Raji (cell line): ENCODE results near the gene KRTAP4-3.
"Not testable (repeated sequence)": the region's sequence is repeated elsewhere in the genome, so short reads cannot be mapped to it uniquely, and the experiment has no call there.

Experiments
- POLR2A ChIP-seq: IDR thresholded peaks from 2 replicates; pipeline ENCODE4 v1.6.1; 2011; ENCODE audit warnings: low read depth, low read length, control low read depth; ENCODE audit not compliant: insufficient read depth

KRTAP4-3 gene

DNA sequence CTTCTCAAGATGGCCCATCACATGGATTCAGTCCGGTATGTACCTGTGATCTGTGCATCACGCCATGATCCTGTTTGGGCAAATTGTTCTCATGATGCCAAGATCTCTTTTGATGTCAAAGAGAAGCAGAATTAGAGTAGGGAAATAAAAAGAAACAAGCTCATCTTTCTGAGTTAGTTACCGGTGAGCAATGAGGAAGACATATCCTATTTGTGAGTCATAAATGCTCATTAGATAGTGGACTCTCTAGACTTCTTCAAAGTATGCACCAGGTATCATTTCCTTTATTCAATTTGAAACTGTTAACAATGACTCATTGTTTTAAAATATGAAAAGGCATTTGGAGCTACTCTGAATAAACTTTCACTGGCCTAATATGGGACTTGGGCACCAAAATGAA lies 36.0 kb downstream of the KRTAP4-3 start:
- TF ChIP-seq POLR2A: no peak

DNA sequence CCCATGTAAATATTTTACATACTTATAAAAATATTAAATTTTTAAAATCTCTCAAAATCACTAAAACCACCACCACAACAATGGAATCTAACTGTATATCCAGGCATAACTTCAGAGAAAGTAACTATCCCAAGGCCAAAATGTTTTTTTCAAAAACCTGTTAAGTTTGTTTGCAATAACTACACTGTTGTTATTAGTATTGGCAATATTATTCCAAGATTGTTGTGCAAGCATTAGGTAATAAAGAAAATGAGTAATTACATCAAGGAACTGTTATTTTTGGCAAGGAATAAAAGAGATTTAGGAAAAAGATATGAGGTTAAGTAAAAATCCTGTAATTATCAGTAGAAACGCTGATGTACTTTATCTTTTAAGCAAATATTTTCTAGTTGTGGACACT lies 40.6 kb downstream of the KRTAP4-3 start:
- TF ChIP-seq POLR2A: no peak

DNA sequence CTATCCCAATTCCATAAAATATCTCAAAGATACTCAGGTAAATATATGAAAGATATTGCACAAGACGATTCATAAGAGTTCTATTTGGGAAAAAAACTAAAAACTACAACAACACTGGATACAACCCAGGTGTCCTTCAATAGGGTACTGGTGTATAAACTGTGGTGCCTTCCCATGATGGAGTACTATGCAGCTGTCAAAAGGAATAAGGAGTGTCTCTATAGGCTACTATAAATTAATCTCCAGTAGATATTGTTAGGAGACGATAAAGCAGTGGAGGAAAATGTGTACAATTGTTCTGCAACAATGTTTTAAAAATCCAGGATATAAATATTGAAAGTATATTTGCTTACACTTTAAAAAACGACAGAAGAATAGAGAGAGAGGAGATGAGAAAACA lies 41.6 kb downstream of the KRTAP4-3 start:
- no peak for TF ChIP-seq POLR2A

DNA sequence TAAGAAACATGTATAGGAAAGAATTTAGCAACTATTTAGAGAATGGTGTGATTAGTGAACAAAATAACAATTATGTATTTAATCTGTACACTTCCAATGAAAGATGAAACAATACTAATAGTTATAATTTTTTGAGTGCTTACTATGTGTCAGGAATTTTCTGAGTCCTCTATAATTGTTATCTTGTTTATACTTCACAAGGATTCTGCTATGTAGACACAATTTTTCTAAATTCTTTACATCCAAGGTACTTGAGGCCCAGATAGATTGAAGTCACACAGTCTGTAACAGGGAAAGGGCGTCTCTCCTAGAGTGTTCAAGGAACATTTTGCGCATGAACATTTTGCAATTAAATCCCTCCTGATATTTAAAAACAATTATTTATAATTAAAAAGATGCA lies 43.0 kb downstream of the KRTAP4-3 start:
- no peak for TF ChIP-seq POLR2A

DNA sequence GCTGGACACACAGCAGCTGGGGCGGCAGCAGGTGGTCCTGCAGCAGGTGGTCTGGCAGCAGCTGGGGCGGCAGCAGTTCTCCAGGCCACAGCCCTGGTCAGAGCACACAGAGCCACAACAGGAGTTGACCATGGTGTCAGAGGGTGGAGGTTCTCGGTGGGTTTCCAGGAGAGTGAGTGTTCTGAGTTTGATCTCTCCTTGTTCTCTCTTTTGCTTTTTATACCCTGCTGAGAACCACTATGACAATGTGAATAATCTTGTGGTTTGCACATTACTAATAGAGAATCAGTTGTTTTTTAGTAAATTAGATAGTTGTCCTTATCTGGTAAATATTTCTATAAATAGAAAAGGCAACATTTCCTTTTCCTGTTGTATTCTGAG lies 44.0 kb downstream of the KRTAP4-3 start, which contains the start of gene KRTAP4-12:
Gene KRTAP4-12 (minus strand): TSS at position 192 of the 381 bp plus-strand sequence. CDS start 60 bp downstream, at position 132.
- TF ChIP-seq POLR2A: not testable (repeated sequence)

DNA sequence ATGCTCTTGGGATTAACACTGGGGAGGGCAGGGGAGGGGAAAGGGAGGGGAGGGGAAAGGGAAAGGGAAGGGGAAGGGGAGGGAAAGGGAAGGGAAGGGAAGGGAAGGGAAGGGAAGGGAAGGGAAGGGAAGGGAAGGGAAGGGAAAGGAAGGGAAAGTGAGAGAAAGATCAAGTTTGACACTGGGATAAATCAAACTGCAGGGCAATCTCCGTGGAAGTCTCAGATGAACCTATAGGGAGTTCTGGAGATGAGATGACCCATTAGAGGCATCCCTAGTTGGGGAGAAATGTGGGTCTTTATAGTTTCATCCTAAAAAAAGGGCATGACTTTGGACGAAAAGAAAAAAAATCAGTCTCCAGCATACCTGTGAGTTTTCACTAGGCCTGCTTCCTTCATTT lies 46.3 kb downstream of the KRTAP4-3 start:
- TF ChIP-seq POLR2A: no peak

DNA sequence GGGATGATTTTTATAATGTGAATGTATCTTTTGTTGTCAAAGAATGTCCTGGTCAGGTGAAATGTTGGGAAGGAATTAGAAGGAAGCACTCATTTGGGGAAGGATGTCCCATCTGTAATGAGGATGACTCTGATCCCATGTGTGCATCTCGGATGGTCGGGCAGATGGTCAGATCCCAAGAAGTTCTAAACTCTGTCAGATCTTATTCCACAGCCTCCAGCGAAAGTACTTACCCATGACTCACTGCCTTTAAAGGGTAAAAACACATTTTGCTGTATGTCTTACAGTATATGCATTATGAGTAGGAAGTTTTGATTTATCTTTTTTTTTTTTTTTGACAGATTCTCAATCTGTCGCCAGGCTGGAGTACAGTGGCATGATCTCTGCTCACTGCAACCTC lies 49.3 kb downstream of the KRTAP4-3 start:
- TF ChIP-seq POLR2A: no peak

DNA sequence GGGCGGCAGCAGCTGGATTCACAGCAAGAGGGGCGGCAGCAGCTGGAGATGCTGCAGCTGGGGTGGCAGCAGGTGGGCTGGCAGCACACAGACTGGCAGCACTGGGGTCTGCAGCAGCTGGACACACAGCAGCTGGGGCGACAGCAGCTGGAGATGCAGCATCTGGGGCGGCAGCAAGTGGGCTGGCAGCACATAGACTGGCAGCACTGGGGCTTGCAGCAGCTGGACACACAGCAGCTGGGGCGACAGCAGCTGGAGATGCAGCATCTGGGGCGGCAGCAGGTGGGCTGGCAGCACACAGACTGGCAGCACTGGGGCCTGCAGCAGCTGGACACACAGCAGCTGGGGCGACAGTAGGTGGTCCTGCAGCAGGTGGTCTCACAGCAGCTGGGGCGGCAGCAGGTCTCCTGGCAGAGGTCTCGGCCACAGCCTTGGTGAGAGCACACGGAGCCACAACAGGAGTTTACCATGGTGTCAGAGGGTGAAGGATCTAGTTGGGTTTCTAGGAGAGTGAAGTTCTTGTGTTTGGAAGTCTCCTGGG lies 50.1 kb downstream of the KRTAP4-3 start, which contains the start of gene KRTAP4-11:
Gene KRTAP4-11 (minus strand): TSS at position 528 of the 541 bp plus-strand sequence. CDS start 58 bp downstream, at position 470.
- not testable (repeated sequence) for TF ChIP-seq POLR2A
